Lung (tissue), 12 donors: ENCODE measurements around the gene TMEM17. TPM values are rescaled to one million over a fixed set of nuclear protein-coding genes. Genes with fewer than 3 reads are reported as not detected.

ENCODE experiments used
- ATAC-seq: fragments of 200-7000 bp; cut with Tn5 transposase; one replicate; pipeline ENCODE4 v1.9.1; 2020; ENCODE audit warnings: moderate number of reproducible peaks; ENCODE audit not compliant: insufficient read depth, low FRiP score
- DNase-seq, 3 donors: peaks; one replicate each; pipeline ENCODE4 v3.0.0-alpha.2; 2013 to 2017
- H3K27ac ChIP-seq, 2 donors: one replicate each; pipeline ENCODE4 v1.5.1; 2013; ENCODE audit warnings: mild to moderate bottlenecking in 2 of 2, moderate library complexity in 2 of 2, control low read depth in 1 of 2, inconsistent platforms in 1 of 2, low read depth in 1 of 2, low read length in 1 of 2
- H3K27me3 ChIP-seq, 3 donors: one replicate each; pipeline ENCODE4 v1.5.1; 2013; ENCODE audit warnings: low read length in 2 of 3; ENCODE audit not compliant: control insufficient read depth in 3 of 3, insufficient read depth in 3 of 3
- H3K36me3 ChIP-seq, 4 donors: one replicate each; pipeline ENCODE4 v1.5.1; 2013; ENCODE audit warnings: low read length in 4 of 4, mild to moderate bottlenecking in 1 of 4, moderate library complexity in 1 of 4; ENCODE audit not compliant: control insufficient read depth in 4 of 4, insufficient read depth in 4 of 4
- H3K4me1 ChIP-seq, 5 donors: one replicate each; pipeline ENCODE4 v1.5.1; 2013; ENCODE audit warnings: low read length in 5 of 5, mild to moderate bottlenecking in 2 of 5, moderate library complexity in 1 of 5; ENCODE audit not compliant: control insufficient read depth in 5 of 5, insufficient read depth in 5 of 5
- H3K4me3 ChIP-seq: one replicate; pipeline ENCODE4 v1.5.1; 2013; ENCODE audit warnings: mild to moderate bottlenecking, control low read depth, moderate library complexity
- H3K9ac ChIP-seq, 2 donors: one replicate each; pipeline ENCODE4 v1.5.1; 2013; ENCODE audit warnings: low read length in 2 of 2, control low read depth in 1 of 2; ENCODE audit not compliant: insufficient read depth in 1 of 2
- H3K9me3 ChIP-seq, 4 donors: one replicate each; pipeline ENCODE4 v1.5.1; 2013; ENCODE audit warnings: low read length in 3 of 4, mild to moderate bottlenecking in 1 of 4, moderate library complexity in 1 of 4; ENCODE audit not compliant: control insufficient read depth in 4 of 4, insufficient read depth in 3 of 4
- WGBS, 2 donors: extraction: QIAGEN DNeasy Blood & Tissue Kit; methylation state at CpG; one replicate each; pipeline ENCODE4 v1.1.7; 2013; 5-methylcytosine and 5-hydroxymethylcytosine counted together
- polyA plus RNA-seq, 2 donors: library from polyadenylated mRNA; stranded (reverse); fragments of 200-250 nt; gene quantifications; one replicate each; pipeline ENCODE4 v1.2.1, GENCODE V29; 2013
- total RNA-seq, 2 donors: library from RNA; depleted of rRNA in 1 of 2; stranded (reverse); fragments of >200 nt in 1 of 2; gene quantifications; one replicate each; pipeline ENCODE4 v1.2.1, GENCODE V29; 2014 to 2021
- TF ChIP-seq, protein P1 (sequence below): IDR thresholded peaks from 2 replicates; pipeline ENCODE4 v1.5.1; 2012; ENCODE audit warnings: mild to moderate bottlenecking; ENCODE audit errors: control extremely low read depth, extremely low read depth
- donor health status: control.
- donor health status: control.
- donor health status: Bipolar disorder and iron deficiency.
- donor health status: healthy.
- donor health status: DM: yes; HTN: yes; CAD: no.

The TMEM17 gene
- total and polyA plus RNA-seq, 4 donors = 1.6 to 3.9 (median 2.7) TPM

DNA sequence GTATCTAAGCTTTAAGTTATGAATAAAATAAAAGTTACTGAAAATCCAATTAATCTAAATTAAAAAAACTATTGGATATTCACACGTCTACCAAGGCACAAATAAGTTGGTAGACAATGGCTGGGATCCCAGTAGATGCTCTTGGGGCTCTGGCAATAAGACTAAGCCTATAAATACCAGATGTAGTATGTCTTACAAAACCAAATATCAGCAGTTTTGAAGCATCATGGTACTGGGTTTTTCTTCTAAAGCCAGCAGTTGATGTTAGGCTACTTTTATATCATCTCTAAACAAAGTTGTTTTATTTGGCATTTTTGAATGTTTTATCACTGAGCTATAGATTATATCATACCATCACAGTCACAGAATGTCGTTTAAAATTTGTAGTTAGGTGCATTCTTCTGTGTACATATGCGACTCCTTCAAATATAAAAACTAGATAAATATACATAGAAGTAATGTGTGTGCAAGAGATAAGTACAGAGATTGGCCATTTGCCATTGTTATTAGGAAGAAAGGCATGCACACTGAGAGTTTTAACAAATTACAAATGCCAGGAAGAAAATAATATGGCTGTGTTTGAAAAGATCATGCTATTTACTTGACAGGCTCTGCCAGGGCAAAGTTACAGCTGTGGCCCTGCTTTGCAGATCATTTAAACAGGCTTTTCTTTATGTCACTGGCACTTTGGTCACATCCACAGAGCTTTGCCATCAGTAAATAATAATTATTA, 21.6 kb upstream of the TMEM17 start:
- H3K9me3 ChIP-seq = peaks cover 0 to 3% (median 0%) of the 10 kb centered on the region in 4 donors
- 52 to 71% methylated on average over 3 of the region's 3 CpGs for WGBS, 2 donors
- DNase-seq = peak; percentile 63 to 84 (median 80)
- ATAC-seq = no peak
- H3K4me1 ChIP-seq = peaks cover 0 to 29% (median 1%) of the 10 kb centered on the region in 5 donors
- H3K9ac ChIP-seq = no peak overlapping the region
- no peak overlapping the region for H3K4me3 ChIP-seq
- no peaks in the 10 kb centered on the region for H3K36me3 ChIP-seq
- no peaks in the 10 kb centered on the region for H3K27me3 ChIP-seq
- H3K27ac ChIP-seq = no peak overlapping the region
- TF ChIP-seq, protein P1, sequence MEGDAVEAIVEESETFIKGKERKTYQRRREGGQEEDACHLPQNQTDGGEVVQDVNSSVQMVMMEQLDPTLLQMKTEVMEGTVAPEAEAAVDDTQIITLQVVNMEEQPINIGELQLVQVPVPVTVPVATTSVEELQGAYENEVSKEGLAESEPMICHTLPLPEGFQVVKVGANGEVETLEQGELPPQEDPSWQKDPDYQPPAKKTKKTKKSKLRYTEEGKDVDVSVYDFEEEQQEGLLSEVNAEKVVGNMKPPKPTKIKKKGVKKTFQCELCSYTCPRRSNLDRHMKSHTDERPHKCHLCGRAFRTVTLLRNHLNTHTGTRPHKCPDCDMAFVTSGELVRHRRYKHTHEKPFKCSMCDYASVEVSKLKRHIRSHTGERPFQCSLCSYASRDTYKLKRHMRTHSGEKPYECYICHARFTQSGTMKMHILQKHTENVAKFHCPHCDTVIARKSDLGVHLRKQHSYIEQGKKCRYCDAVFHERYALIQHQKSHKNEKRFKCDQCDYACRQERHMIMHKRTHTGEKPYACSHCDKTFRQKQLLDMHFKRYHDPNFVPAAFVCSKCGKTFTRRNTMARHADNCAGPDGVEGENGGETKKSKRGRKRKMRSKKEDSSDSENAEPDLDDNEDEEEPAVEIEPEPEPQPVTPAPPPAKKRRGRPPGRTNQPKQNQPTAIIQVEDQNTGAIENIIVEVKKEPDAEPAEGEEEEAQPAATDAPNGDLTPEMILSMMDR = no peak

DNA sequence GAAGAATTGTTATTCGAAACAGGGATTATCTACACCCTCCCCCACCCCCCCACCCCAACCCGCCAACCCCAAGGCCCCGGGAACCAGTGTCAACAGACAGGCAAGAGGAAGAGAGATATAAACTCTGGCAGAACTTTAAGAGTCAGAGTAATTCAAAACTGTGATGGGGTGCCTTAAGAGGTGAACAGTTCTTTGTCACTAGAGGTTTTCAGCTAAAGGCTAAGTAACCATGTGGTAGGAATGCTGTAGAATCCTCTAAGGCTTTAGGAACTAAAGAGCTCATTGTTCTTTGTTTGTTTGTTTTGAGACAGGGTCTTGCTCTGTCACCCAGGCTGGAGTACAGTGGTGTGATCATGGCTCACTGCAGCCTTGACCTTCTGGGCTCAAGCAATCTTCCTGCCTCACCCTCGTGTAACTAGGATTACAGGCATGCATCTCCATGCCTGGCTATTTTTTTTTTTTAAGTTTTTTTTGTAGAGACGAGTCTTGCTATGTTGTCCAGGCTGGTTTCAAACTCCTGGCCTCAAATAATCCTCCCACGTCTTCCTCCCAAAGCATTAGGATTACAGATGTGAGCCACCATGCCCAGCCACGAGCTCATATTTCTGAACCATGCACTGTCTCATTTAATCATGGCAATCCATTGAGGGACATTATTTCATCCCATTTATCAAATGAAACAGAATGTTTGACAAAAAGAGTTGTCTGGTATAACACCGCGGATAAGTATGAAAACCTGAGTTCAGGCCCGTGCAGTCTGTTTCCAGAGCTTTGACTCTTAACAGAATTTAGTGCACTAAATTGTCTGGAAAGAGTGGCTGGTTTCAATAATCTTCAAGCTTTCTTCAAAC, 20.8 kb upstream of the TMEM17 start:
- Histone ChIP-seq H3K36me3 (no peaks in the 10 kb centered on the region), H3K4me3 (no peak overlapping the region), H3K27me3 (no peaks in the 10 kb centered on the region), H3K27ac (no peak overlapping the region), H3K9me3 (peaks cover 0 to 3% (median 0%) of the 10 kb centered on the region in 4 donors), H3K9ac (no peak overlapping the region), H3K4me1 (peaks cover 0 to 29% (median 1%) of the 10 kb centered on the region in 5 donors)
- TF ChIP-seq, protein P1 = no peak
- DNase-seq (peak in 1 of 3 donors; percentile 23), ATAC-seq (no peak)
- 72 to 75% methylated on average over 10 of the region's 10 CpGs for WGBS, 2 donors

DNA sequence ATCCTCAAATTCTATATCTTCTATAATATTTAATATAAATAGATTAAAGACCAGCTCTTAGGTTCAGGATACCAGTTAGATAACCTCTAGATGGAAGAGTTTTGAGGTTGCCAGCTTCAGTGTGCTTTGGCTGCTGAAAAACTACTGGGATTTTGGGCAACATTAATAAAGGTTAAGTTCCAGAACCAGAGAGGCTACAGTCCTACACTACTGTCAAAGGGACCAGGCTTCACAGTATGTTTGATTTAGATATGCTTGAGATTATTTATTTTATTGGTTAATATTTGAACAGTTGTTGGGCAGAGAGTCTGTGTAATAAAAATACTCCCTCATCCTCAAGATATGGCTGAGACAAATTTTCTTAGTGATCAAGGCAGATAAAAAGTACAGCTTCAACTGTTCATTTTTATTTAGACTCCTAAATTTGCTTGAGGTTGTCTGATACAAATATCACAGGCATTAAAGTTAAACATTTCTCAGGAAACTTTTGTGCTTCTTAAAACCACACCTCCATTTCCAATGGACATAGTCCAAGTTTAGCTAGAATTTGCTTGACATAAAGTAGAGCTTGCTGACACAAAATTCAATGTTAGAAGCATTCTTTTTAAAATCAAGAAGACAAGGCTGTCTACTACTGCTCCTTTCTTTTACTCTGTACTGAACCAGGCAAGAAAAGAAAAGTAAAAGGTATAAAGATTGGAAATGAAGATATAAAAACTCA, 19.7 kb upstream of the TMEM17 start:
- Histone ChIP-seq H3K4me1 (peaks cover 0 to 29% (median 0%) of the 10 kb centered on the region in 5 donors), H3K27me3 (no peaks in the 10 kb centered on the region), H3K9me3 (peaks cover 0 to 4% (median 0%) of the 10 kb centered on the region in 4 donors), H3K9ac (no peak overlapping the region), H3K27ac (no peak overlapping the region), H3K4me3 (no peak overlapping the region), H3K36me3 (no peaks in the 10 kb centered on the region)
- DNase-seq (no peak), ATAC-seq (no peak)
- TF ChIP-seq, protein P1 = no peak
